MCF 10A (cell line): ENCODE data around the gene BMERB1. TPM values are rescaled to one million over a fixed set of nuclear protein-coding genes. Genes with fewer than 3 reads are reported as not detected.
"Not testable (repeated sequence)": the region's sequence is repeated elsewhere in the genome, so short reads cannot be mapped to it uniquely, and the experiment has no call there.

Source experiments
- BruUV-seq: library from RNA; stranded (reverse); fragments of 400-500 nt; replicated peaks from 2 replicates; lab custom pipeline; 2021; lab: Mats Ljungman, UMichigan
- CTCF ChIA-PET: fragments of 300-600 bp; sonication (Branson Sonifier 250); formaldehyde crosslinking; extraction: SDS; loops from one replicate; lab custom pipeline; 2021; ENCODE audit warnings: antibody characterized with exemption, inconsistent platforms; lab: Yijun Ruan, JAX
- POLR2A ChIA-PET: fragments of 300-600, 350-650 bp; sonication (Branson Sonifier 250); formaldehyde crosslinking; extraction: SDS; loops from one replicate; lab custom pipeline; 2020; ENCODE audit warnings: antibody characterized with exemption, inconsistent platforms; lab: Yijun Ruan, JAX
- DNase-seq: peaks from one replicate; pipeline ENCODE4 v3.0.0-alpha.2; 2018; ENCODE audit not compliant: unreplicated experiment
- H3K27ac Mint-ChIP-seq: one replicate; pipeline ENCODE4 v1.8.0; 2022; ENCODE audit warnings: mild to moderate bottlenecking, low read depth, mixed read lengths; ENCODE audit not compliant: unreplicated experiment
- H3K27me3 Mint-ChIP-seq: one replicate; pipeline ENCODE4 v1.8.0; 2022; ENCODE audit warnings: mixed read lengths; ENCODE audit not compliant: insufficient read depth, unreplicated experiment
- H3K36me3 Mint-ChIP-seq: one replicate; pipeline ENCODE4 v1.8.0; 2022; ENCODE audit warnings: mild to moderate bottlenecking, moderate library complexity, mixed read lengths; ENCODE audit not compliant: insufficient read depth, unreplicated experiment
- H3K4me1 Mint-ChIP-seq: one replicate; pipeline ENCODE4 v1.8.0; 2022; ENCODE audit warnings: mixed read lengths; ENCODE audit not compliant: insufficient read depth, unreplicated experiment
- H3K4me3 Mint-ChIP-seq: one replicate; pipeline ENCODE4 v1.8.0; 2022; ENCODE audit warnings: mild to moderate bottlenecking, moderate library complexity, mixed read lengths; ENCODE audit not compliant: unreplicated experiment
- H3K9me3 Mint-ChIP-seq: one replicate; pipeline ENCODE4 v1.8.0; 2022; ENCODE audit warnings: mixed read lengths; ENCODE audit not compliant: unreplicated experiment
- CTCF ChIP-seq: fragments of 200-600 bp; IDR thresholded peaks from one replicate; pipeline ENCODE4 v1.8.0; 2022; ENCODE audit warnings: antibody characterized with exemption, mild to moderate bottlenecking; ENCODE audit not compliant: unreplicated experiment
- intact Hi-C: fragments of 100-400 bp; cut with micrococcal nuclease; formaldehyde crosslinking; loops from 2 replicates; pipeline ENCODE4 v1.14.1; 2022
- total RNA-seq: library from RNA; stranded (reverse); gene quantifications from 2 replicates; pipeline ENCODE4 v1.2.3, GENCODE V29; 2022

BMERB1 gene
- total RNA-seq, 1 experiment from 2014 or later: 3.3 TPM

- H3K4me1 Mint-ChIP-seq: no peaks in the 10 kb centered on the region
- no TSS peak for BruUV-seq
- DNase-seq: no peak
- ChIA-PET POLR2A (interaction anchor here (0.8 to 1.0 kb wide), 2 partner anchors 10 to 19 kb away, joined by 3 read pairs; no protein-coding TSS in a partner anchor), CTCF (interaction anchor here (0.7 to 0.9 kb wide), 2 partner anchors 11 to 13 kb away, joined by 4 to 5 read pairs; no protein-coding TSS in a partner anchor)
- H3K9me3 Mint-ChIP-seq: no peaks in the 10 kb centered on the region
- H3K27ac Mint-ChIP-seq: no peak overlapping the region
- no peaks in the 10 kb centered on the region for H3K36me3 Mint-ChIP-seq
- no peak for TF ChIP-seq CTCF
- H3K27me3 Mint-ChIP-seq: no peaks in the 10 kb centered on the region
- H3K4me3 Mint-ChIP-seq: no peak overlapping the region
- intact Hi-C loops: no loop called here
Observed at GRCh38 chr16:15452246-15452855, 18.0 kb downstream of the BMERB1 start.

GRCh38 chr16:15453296-15453695, 18.9 kb downstream of the BMERB1 start:
- intact Hi-C loops, H3K27me3 Mint-ChIP-seq, BruUV-seq, H3K36me3 Mint-ChIP-seq, DNase-seq, CTCF ChIA-PET, H3K9me3 Mint-ChIP-seq, H3K4me1 Mint-ChIP-seq, H3K27ac Mint-ChIP-seq, H3K4me3 Mint-ChIP-seq: not testable (repeated sequence)
- POLR2A ChIA-PET: interaction anchor here (1.0 kb wide), 1 partner anchor 14 kb away, joined by 3 read pairs; no protein-coding TSS in a partner anchor

- peaks cover 14% of the 10 kb centered on the region for H3K27me3 Mint-ChIP-seq
- H3K27ac Mint-ChIP-seq, DNase-seq, H3K9me3 Mint-ChIP-seq, intact Hi-C loops, H3K36me3 Mint-ChIP-seq, H3K4me3 Mint-ChIP-seq, H3K4me1 Mint-ChIP-seq, BruUV-seq: not testable (repeated sequence)
- ChIA-PET POLR2A (interaction anchor here (0.6 kb wide), 1 partner anchor 9 kb away, joined by 5 read pairs; no protein-coding TSS in a partner anchor), CTCF (interaction anchor here (0.6 kb wide), 1 partner anchor 35 kb away, joined by 3 read pairs; no protein-coding TSS in a partner anchor)
Observed at GRCh38 chr16:15454933-15455332, 20.5 kb downstream of the BMERB1 start.

GRCh38 chr16:15457400-15457799, 23.0 kb downstream of the BMERB1 start:
- Mint-ChIP-seq H3K27ac (no peak overlapping the region), H3K4me3 (no peak overlapping the region), H3K4me1 (no peaks in the 10 kb centered on the region), H3K9me3 (no peaks in the 10 kb centered on the region), H3K36me3 (no peaks in the 10 kb centered on the region), H3K27me3 (peaks cover 21% of the 10 kb centered on the region)
- intact Hi-C loops: no loop called here
- no peak for DNase-seq
- no TSS peak for BruUV-seq
- CTCF ChIA-PET: interaction anchor here (0.5 to 1.4 kb wide), 3 partner anchors 8 to 78 kb away, joined by 4 to 8 read pairs (median 4); no protein-coding TSS in a partner anchor
- POLR2A ChIA-PET: no interaction called here
- no peak for TF ChIP-seq CTCF

GRCh38 chr16:15457958-15458357, 23.6 kb downstream of the BMERB1 start:
- Mint-ChIP-seq H3K36me3 (no peaks in the 10 kb centered on the region), H3K9me3 (no peaks in the 10 kb centered on the region), H3K4me1 (no peaks in the 10 kb centered on the region), H3K27ac (no peak overlapping the region), H3K4me3 (no peak overlapping the region), H3K27me3 (peaks cover 21% of the 10 kb centered on the region)
- CTCF ChIA-PET: interaction anchor here (1.4 kb wide), 1 partner anchor 8 kb away, joined by 8 read pairs; no protein-coding TSS in a partner anchor
- no peak for DNase-seq
- TF ChIP-seq CTCF: no peak
- intact Hi-C loops: no loop called here
- POLR2A ChIA-PET: no interaction called here
- BruUV-seq: no TSS peak
